ENCODE measurements around the gene BNIP5.
"Not testable (repeated sequence)": the region's sequence is repeated elsewhere in the genome, so short reads cannot be mapped to it uniquely, and the experiment has no call there.

BNIP5 gene

DNA sequence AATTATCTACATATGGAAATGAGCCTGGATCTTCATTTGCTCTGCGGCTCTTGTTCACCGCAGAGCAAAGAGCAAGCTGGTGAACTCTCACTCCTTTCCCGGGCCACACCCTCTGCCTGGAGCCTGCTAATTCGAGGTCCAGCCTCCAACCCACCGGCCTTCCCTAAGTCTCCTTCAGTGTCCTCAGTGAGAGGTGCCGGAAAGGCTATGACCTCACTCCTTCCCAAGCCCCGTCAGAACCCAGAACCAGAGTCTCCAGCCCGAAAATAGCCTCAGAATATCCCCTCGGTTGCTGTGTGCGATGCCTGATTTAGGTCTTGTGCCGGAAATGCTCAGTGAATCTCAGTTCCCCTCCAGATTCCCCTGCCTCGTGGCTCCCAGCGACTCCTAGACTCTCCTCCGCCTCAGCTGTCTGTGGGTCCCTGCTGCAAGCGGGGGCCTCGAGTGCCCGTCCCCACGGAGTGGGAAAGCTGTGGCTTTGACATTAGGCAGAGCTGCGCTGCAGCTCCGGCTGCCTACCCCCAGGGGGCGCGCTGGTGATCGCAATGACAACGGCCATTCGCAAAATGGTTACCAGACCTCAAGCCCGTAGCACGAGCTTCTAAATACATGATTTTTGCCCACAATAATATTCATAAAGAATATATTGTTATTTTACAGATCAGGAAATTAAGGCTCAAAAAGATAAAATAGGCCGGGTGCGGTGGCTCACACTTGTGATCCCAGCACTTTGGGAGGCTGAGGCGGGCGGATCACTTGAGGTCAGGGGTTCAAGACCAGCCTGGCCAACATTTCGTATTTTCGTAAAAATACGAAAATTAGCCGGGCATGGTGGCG is 4.1 kb upstream of the BNIP5 start:
- DNase-seq (ENCODE audit: low read depth) = peak; percentile 55

GRCh38 chr6:36340306-36340617 is 3.6 kb upstream of the BNIP5 start:
- no peak for DNase-seq (ENCODE audit: low read depth)

- no peak for DNase-seq (ENCODE audit: low read depth)
Observed at GRCh38 chr6:36339146-36339545, 2.5 kb upstream of the BNIP5 start.

GRCh38 chr6:36338223-36338622 is 1.5 kb upstream of the BNIP5 start:
- not testable (repeated sequence) for DNase-seq (ENCODE audit: low read depth)

DNA sequence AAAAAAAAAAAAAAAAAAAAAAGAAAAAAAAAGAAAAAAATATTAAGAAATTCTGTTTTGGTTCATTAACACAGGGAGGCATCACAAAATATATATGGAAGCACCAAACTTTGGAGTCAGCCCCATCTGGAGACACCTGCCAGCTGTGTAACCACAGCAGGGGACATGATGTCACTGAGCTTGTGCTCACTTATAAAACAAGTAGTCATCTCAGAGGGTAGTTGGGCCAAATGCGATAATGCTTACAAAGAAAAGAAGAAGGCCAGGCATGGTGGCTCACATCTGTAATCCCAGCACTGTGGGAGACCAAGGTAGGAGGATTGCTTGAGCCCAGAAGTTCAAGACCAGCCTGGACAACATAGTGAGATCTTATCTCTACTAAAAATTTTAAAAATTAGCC is 1.1 kb upstream of the BNIP5 start:
- DNase-seq (ENCODE audit: low read depth) = no peak

- DNase-seq (ENCODE audit: low read depth) = no peak
Observed at GRCh38 chr6:36336208-36336710, 429 bp downstream of the BNIP5 start.

DNA sequence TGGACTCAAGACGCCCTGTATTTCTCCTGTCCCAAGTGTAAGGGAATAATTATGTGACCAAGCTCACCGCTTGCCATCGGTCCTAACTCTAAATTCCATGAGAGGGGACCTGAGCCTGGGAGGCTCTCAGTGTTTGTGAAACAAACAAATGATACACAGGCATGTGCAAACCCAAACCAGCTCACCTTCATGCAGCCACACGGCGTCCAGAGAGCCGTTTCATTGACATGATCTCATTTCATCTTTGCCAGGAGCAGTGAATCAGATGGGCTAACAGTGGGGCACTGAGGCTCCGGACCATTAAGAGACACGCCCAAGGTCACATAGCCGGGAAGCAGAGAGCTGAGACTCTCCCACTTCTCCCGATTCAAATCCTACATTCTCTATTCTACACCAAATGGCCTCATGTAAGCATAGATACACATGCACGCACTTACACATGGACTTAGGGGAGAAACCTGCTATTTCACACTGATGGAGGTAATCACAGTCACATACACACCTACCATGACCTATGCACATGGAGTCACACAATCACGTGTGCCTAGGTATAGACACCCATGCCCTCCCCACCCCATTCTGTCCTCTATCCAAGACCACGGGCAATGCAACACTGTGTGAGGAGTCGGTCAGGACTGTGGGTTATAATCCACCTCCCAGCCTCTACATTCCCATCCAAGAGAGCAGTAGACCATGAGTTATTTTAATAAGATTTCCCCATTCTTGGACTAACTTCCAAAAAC is 1.1 kb downstream of the BNIP5 start:
- DNase-seq (ENCODE audit: low read depth) = no peak

DNA sequence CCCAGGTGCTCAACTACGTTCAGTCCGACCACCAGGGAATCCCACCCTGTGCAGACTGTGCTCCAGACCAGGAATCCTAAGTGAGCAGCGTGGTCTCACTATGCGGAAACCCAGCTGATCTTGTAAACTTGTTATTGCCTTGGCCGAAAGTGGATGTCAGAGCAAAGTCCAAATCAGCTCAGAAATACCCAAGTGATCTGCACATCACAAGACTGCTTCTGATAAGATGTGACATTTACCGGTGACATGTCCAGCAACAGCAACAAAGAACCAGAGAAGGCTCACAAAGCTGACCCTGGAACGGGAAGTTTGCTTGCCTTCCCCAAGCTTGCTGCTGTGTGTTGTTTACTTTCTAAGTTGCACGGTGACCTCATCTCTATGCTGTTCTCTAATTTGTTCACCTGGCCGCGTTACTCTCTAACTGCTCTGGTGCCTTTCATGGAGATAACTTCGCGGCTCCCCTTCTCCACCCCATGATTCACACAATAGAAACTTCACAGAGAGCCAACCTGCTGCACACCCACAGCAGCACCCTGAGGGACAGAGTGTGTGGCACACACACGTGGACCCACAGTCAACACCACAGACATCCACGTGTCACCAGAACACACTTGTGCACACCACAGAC is 1.7 kb downstream of the BNIP5 start:
- no peak for DNase-seq (ENCODE audit: low read depth)

GRCh38 chr6:36333931-36334725 is 2.6 kb downstream of the BNIP5 start:
- no peak for DNase-seq (ENCODE audit: low read depth)

- DNase-seq (ENCODE audit: low read depth) = no peak
Observed at GRCh38 chr6:36333171-36333895, 3.4 kb downstream of the BNIP5 start.

GRCh38 chr6:36331381-36331780 is 5.3 kb downstream of the BNIP5 start:
- no peak for DNase-seq (ENCODE audit: low read depth)

DNA sequence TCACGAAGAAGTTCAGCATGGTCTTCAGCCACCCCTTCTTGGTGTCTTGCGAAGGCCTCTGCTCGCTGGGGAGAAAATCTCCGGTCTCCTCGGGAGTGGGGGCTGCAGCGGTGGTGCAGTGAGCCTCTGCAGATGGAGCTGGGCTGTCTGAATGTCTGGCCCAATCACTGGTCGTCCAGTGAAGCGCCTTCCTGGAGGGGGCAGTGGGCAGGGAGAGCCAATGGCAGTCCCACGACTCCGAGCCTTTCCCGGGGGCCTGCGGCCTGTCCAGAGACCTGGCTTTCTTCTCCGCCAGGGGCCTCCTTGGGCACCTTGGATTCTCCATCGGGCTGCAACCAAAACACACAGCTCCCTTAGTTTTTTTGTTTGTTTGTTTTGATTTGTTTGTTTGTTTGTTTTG is 6.3 kb downstream of the BNIP5 start:
- no peak for DNase-seq (ENCODE audit: low read depth)

DNA sequence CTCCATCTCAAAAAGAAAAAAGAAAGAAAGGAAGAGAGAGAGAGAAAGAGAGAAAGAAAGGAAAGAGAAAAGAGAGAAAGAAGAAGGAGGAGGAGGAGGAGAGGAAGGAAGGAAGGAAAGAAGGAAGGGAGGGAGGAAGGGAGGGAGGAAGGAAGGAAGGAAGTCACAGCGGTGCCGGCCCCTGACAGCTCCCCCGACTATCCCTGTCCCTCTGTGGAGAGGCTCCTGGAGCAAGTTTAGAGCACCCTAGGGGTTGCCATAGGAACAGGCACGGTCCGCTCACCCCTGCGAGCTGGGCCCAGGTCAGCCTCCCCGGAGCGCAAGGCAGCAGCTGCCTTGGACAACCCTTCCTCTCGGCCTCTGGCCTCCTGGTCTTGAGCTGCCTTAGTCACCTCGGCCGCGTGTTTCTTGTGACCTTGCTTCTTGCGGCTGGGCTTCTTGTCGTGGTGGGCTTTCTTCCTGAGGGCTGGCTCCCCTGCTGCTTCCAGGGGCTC is 6.8 kb downstream of the BNIP5 start:
- no peak for DNase-seq (ENCODE audit: low read depth)

DNA sequence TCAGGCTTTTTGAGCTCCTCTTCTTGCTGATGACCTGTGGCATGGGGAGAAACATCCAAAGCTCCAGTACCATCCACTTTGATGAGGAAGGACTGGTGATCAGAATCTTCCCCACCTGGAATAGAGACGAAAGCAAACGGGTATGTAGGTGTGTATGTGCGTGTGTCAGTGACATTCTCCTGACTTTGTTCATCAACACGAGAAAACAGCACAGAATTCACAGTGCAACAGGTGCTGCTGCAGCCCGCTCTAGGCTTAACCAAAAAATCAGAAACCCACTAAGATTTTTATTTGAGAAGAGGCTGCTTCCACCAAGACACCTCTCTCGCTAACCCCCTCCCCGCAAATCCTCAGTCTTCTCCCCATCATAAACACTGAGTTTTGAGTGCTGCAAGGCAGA is 8.1 kb downstream of the BNIP5 start:
- DNase-seq (ENCODE audit: low read depth) = no peak

DNA sequence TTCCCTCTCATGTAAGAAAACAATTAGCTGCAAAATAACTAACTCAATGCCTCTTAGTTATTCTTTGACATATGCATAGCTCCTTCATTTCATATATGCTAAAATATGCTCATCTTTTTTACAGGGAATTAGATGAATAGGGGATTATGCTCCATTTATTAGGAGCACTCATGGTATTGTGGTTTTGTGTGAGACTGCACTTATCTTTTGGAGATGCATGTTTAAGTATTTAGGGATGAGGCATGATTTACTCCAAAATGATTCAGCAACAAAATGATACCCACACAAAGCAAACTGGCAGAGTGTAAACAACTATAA is 8.8 kb downstream of the BNIP5 start:
- DNase-seq (ENCODE audit: low read depth) = no peak

- DNase-seq (ENCODE audit: low read depth) = no peak
Observed at GRCh38 chr6:36327226-36327918, 9.3 kb downstream of the BNIP5 start.

DNA sequence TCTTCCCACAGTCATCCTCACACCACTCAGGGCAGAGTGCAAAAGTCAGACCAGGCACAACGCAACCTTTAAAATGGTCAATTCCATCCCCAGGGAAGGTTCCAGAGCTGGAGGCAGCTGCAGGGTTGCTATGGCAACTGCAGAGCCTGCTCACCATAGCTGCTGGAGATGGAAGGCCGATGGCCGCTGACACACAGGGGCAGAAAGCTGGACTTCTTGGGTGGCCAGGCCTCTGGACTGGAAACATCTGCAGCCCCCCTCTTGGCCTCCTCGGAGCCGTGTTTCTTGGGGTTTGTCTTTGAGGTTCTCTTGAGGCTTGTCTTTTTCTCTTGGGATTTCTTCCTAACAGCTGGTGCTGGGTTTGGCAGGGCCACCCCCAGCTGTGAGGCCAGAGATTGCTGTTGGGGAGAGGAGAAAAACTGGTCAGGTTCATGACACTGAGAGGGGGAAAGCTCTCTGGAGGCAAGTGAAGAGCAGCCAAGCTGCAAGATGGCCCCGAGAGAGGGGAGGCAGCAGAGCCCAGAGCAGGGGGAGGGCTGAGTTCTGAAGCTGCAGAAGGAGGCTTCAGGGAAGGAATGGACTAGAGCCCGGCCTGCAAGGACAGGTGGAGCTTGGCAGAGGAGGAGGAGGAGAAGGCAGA is 10.2 kb downstream of the BNIP5 start:
- no peak for DNase-seq (ENCODE audit: low read depth)

DNA sequence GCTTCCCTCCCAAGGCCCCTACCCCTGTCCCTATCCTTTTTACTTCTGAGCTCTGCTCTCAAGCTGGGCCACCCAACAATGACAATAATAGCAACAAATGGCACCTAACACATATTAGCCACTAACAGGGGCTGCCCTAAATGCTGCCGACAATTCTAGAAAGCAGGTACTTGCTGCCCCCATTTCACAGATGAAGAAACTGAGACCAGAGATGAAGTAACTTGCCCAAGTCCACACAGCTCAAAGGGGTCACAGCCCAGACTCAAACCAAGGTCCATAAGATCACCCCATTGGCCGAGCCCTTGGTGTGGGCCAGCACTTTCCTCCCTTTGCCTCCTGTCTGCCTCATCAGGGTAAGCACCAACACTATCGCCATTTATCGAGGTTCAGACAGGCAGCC is 12.0 kb downstream of the BNIP5 start:
- no peak for DNase-seq (ENCODE audit: low read depth)

DNA sequence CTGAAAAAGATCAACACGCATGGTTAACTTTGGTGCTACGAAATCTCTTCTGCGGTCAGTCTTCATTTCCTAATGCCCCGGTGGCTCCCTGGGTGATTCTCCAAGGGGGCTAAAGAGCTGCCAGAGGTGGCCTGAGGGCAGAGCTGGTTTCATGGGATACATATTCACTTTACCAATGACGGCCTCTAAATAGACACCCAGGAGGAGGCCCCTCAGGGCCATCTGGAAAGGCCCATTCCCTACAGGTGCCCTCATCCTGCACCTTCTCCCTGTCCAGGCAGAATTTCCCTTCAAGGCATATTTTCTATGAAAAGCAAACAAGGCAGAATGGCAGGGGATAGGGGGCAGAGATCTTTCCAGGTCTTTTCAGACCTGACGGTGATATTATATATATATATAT is 12.5 kb downstream of the BNIP5 start:
- DNase-seq (ENCODE audit: low read depth) = no peak

DNA sequence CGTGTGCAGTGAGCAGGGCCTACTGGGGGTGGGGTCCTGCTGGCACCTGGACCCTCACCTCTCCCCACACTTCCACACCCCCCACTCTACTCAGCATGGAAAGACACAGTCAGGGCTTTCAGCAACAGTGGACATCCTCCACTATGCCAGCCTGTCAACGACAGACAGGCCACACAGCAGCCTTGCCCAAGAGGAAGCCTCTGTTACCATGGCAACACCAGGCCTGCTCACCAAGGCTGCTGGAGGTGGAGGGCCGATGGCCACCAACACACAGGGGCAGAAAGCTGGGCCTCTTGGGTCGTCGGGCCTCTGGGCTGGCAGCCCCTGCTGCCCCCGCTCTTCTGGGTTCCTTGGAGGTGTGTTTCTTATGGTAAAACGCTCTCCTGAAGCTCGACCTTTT is 13.6 kb downstream of the BNIP5 start:
- no peak for DNase-seq (ENCODE audit: low read depth)
